Prostate gland (tissue), 2 donors: ENCODE data around the gene PRRG2.

ENCODE experiments used
- CTCF ChIP-seq, 4 experiments: fragments of 200-600 bp in 2 of 4; fragments of 450-650 bp in 2 of 4; sonication (generic) in 2 of 4; IDR thresholded peaks; 1 replicate in 3 of 4; 2 replicates in 1 of 4; pipeline ENCODE4 v1.5.1; 2016 to 2019; ENCODE audit warnings: antibody characterized with exemption in 4 of 4, mild to moderate bottlenecking in 2 of 4, moderate library complexity in 2 of 4
- POLR2A ChIP-seq: fragments of 450-650 bp; IDR thresholded peaks from one replicate; pipeline ENCODE4 v1.6.1; 2016; ENCODE audit warnings: antibody characterized with exemption, mild to moderate bottlenecking
- POLR2AphosphoS5 ChIP-seq: sonication (generic); formaldehyde crosslinking; IDR thresholded peaks from one replicate; pipeline ENCODE4 v1.6.1; 2017; ENCODE audit warnings: antibody characterized with exemption

DNA sequence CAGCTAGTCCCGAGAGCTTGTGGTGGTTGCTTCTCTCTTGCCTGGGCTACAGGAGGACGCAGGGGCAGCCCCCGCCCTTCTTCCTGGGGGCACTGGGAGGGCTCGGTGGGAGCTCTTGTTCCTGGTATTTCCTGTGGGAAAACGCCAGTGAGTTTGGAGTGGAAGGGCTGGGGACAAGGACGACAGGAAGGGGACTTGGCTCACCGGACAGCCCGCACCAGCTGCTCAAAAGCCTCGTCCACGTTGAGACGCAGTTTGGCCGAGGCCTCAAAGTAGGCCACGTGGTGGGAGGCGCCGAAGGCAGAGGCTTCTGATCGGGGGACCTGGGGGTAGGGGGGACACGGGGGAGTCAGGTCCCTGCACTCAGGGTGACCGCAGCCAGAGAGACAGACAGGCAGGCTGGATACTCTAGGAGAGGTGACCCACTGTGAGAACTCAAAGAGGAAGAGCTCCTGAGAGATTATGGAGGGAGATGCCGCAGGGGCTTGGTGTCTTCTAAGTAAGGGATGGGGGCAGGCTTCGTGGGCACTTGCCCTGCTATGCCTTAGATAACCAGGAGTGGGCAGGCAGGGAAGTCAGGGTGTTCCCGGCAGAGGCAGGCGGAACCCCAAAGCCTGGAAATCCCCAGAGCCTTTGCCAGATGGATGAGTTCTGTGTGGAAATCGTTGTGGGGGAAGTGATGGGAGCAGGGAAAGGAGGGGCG, 54.6 kb downstream of the PRRG2 start:
- no peak for TF ChIP-seq CTCF (IDR thresholded peaks at IDR 0.05)
- no peak for TF ChIP-seq POLR2A
- TF ChIP-seq POLR2AphosphoS5, result no peak
